A673 (cell line): ENCODE data around the gene FBXL7. TPM values are rescaled to one million over a fixed set of nuclear protein-coding genes. Genes with fewer than 3 reads are reported as not detected.

Experiments used
- Bru-seq: library from RNA; stranded (reverse); fragments of 400-500 nt; gene quantifications from one replicate; lab custom pipeline; 2021; lab: Mats Ljungman, UMichigan
- BruChase-seq, 2 experiments: library from RNA; stranded (reverse); fragments of 400-500 nt; gene quantifications; one replicate each; lab custom pipeline; 2021; lab: Mats Ljungman, UMichigan
- BruUV-seq: library from RNA; stranded (reverse); fragments of 400-500 nt; replicated peaks from 2 replicates; lab custom pipeline; 2021; lab: Mats Ljungman, UMichigan
- CTCF ChIA-PET: fragments of 300-600 bp; sonication (Branson Sonifier 250); formaldehyde crosslinking; loops from one replicate; lab custom pipeline; 2022; ENCODE audit warnings: antibody characterized with exemption; lab: Charles Lee
- POLR2A ChIA-PET: fragments of 300-600 bp; sonication (Branson Sonifier 250); formaldehyde crosslinking; loops from one replicate; lab custom pipeline; 2022; ENCODE audit warnings: antibody characterized with exemption; ENCODE audit not compliant: low non-redundant PET; lab: Charles Lee
- DNase-seq: peaks from one replicate; pipeline ENCODE4 v3.0.0-alpha.2; 2015; ENCODE audit warnings: low spot score
- H3K27ac ChIP-seq: fragments of 200-600 bp; sonication (generic); 2 replicates; pipeline ENCODE4 v1.5.1; 2016; ENCODE audit warnings: mixed run types, low read depth, mild to moderate bottlenecking, mixed read lengths, antibody characterized with exemption, low read length; ENCODE audit not compliant: poor library complexity, severe bottlenecking
- H3K27me3 ChIP-seq: fragments of 200-600 bp; sonication (generic); replicated peaks from 2 replicates; pipeline ENCODE4 v1.6.1; 2017; ENCODE audit warnings: mixed run types, low read depth, mild to moderate bottlenecking, mixed read lengths, antibody characterized with exemption, low read length; ENCODE audit not compliant: insufficient read depth, poor library complexity
- H3K36me3 ChIP-seq: fragments of 200-600 bp; sonication (generic); 2 replicates; pipeline ENCODE4 v1.6.1; 2016; ENCODE audit warnings: mixed run types, mild to moderate bottlenecking, mixed read lengths, antibody characterized with exemption, low read length; ENCODE audit not compliant: insufficient read depth, poor library complexity, severe bottlenecking
- H3K4me1 ChIP-seq: fragments of 200-600 bp; sonication (generic); 2 replicates; pipeline ENCODE4 v1.6.1; 2017; ENCODE audit warnings: mixed run types, mild to moderate bottlenecking, mixed read lengths, antibody characterized with exemption, low read length; ENCODE audit not compliant: insufficient read depth, poor library complexity, severe bottlenecking
- H3K4me3 ChIP-seq: fragments of 200-600 bp; sonication (generic); 2 replicates; pipeline ENCODE4 v1.5.1; 2016; ENCODE audit warnings: low read depth, mixed run types, mild to moderate bottlenecking, mixed read lengths, low read length; ENCODE audit not compliant: poor library complexity, severe bottlenecking
- H3K9me3 ChIP-seq: fragments of 200-600 bp; sonication (generic); 2 replicates; pipeline ENCODE4 v1.6.1; 2016; ENCODE audit warnings: mixed run types, low read depth, mild to moderate bottlenecking, mixed read lengths, antibody characterized with exemption, low read length; ENCODE audit not compliant: poor library complexity, severe bottlenecking
- EZH2 ChIP-seq: fragments of 200-600 bp; sonication (generic); IDR thresholded peaks from 2 replicates; pipeline ENCODE4 v1.6.1; 2017; ENCODE audit warnings: borderline replicate concordance, low read depth, mild to moderate bottlenecking, mixed read lengths, antibody characterized with exemption, low read length; ENCODE audit not compliant: poor library complexity, severe bottlenecking
- intact Hi-C: fragments of 100-400 bp; cut with micrococcal nuclease; formaldehyde crosslinking; loops from one replicate; pipeline ENCODE4 v1.10.0; 2022; ENCODE audit not compliant: unreplicated experiment
- long read RNA-seq: library from polyadenylated mRNA; stranded (forward); transcript quantifications from one replicate; pipeline ENCODE4 v2.0.0, GENCODE V29; 2022
- total RNA-seq: library from RNA; stranded (reverse); gene quantifications from 2 replicates; pipeline ENCODE4 v1.2.3, GENCODE V29; 2021
- TF ChIP-seq, protein P1 (sequence below): fragments of 300-800, 200-600 bp; sonication (generic); conservative IDR thresholded peaks from 2 replicates; pipeline ENCODE4 v1.5.1; 2017; ENCODE audit warnings: low read depth, mild to moderate bottlenecking, antibody characterized with exemption, low read length, moderate library complexity, mixed read lengths

Gene FBXL7
- 5.9 and 6.6 TPM in 2 replicates for total RNA-seq
- percentile 64 among the genes with signal in this experiment for Bru-seq, nascent RNA
- percentile 70 among the genes with signal in this experiment for BruChase-seq, experiment 1, labeled RNA remaining after a 2-hour chase
- percentile 66 among the genes with signal in this experiment for BruChase-seq, experiment 2, labeled RNA remaining after a 6-hour chase
- long read RNA-seq, partial matches to known transcripts: 0 of 1 reads
- long read RNA-seq, other reads (novel, unspliced or antisense): 1 of 1 reads

DNA sequence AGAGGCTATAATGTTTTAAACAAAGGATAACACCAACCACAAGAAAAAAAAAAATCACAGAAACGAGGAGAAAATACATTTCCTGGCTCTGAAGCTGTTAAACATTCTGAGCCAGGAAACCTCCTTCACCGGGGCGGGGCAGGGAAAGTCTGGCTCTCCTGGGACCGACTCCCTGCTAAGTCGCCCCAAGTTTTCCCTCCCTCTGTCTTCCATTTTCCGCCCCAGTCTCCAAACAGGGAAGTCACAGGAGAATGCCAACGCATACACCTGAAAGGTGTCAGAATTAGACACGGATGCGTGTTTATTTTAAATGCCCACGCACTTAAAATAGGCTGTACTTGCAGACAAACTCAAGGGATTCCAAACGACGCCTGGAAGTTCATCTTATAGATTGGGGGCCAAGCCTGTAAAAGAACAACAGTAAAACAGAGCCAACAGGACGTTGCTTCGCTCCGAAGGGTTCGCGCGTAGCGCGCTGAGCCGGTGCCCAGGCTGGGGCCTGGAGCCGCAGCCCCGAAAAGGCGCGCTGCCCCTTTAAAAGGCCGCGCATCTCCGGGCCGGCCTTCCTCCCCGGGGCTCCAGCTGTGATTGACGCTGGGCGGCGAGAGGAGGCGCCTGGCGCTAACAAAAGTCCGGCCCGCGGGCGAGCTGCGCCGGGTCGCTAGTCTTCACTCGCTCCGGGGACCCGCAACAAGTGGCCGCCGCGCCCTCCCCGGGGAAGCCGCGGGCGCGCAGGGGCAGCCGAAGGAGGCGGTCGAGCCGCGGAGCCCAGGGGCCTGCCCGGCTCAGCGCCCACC lies at the start of gene FBXL7:
Gene FBXL7 (plus strand): TSS at position 653 of the 797 bp plus-strand sequence.
- no peak within 1 kb of the TSS for H3K27ac ChIP-seq
- peak; percentile 64 for DNase-seq
- CTCF ChIA-PET: no interaction called here
- peaks cover 15% of the 10 kb centered on the region for H3K27me3 ChIP-seq
- no TSS peak for BruUV-seq
- TF ChIP-seq, protein P1, sequence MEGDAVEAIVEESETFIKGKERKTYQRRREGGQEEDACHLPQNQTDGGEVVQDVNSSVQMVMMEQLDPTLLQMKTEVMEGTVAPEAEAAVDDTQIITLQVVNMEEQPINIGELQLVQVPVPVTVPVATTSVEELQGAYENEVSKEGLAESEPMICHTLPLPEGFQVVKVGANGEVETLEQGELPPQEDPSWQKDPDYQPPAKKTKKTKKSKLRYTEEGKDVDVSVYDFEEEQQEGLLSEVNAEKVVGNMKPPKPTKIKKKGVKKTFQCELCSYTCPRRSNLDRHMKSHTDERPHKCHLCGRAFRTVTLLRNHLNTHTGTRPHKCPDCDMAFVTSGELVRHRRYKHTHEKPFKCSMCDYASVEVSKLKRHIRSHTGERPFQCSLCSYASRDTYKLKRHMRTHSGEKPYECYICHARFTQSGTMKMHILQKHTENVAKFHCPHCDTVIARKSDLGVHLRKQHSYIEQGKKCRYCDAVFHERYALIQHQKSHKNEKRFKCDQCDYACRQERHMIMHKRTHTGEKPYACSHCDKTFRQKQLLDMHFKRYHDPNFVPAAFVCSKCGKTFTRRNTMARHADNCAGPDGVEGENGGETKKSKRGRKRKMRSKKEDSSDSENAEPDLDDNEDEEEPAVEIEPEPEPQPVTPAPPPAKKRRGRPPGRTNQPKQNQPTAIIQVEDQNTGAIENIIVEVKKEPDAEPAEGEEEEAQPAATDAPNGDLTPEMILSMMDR: no peak
- TF ChIP-seq EZH2: peak; percentile 13
- POLR2A ChIA-PET: no interaction called here
- no peaks in the 10 kb centered on the region for H3K4me1 ChIP-seq
- H3K36me3 ChIP-seq: no peaks in the 10 kb centered on the region
- no peaks in the 10 kb centered on the region for H3K9me3 ChIP-seq
- H3K4me3 ChIP-seq: peak within 1 kb of the TSS; percentile 56
- intact Hi-C loops: no loop called here

GRCh38 chr5:15450473-15450872 lies 49.5 kb upstream of the FBXL7 start:
- no TSS peak for BruUV-seq
- POLR2A ChIA-PET: no interaction called here

GRCh38 chr5:15450949-15451348 lies 49.0 kb upstream of the FBXL7 start:
- H3K27me3 ChIP-seq: no peaks in the 10 kb centered on the region
- POLR2A ChIA-PET: no interaction called here
- no peak overlapping the region for H3K27ac ChIP-seq
- BruUV-seq: no TSS peak
- intact Hi-C loops: no loop called here
- H3K9me3 ChIP-seq: peaks cover 3% of the 10 kb centered on the region
- H3K36me3 ChIP-seq: no peaks in the 10 kb centered on the region
- CTCF ChIA-PET: no interaction called here
- no peak for DNase-seq
- TF ChIP-seq, protein P1: no peak
- TF ChIP-seq EZH2: no peak
- no peaks in the 10 kb centered on the region for H3K4me1 ChIP-seq
- no peak overlapping the region for H3K4me3 ChIP-seq

More at GRCh38 chr5:15450473-15450872, 49.5 kb upstream of the FBXL7 start:
- intact Hi-C loops: no loop called here
- H3K36me3 ChIP-seq: no peaks in the 10 kb centered on the region
- no peak overlapping the region for H3K27ac ChIP-seq
- H3K9me3 ChIP-seq: no peaks in the 10 kb centered on the region
- no peak for DNase-seq
- CTCF ChIA-PET: no interaction called here
- no peaks in the 10 kb centered on the region for H3K27me3 ChIP-seq
- no peak overlapping the region for H3K4me3 ChIP-seq
- no peak for TF ChIP-seq EZH2
- TF ChIP-seq, protein P1: no peak
- no peaks in the 10 kb centered on the region for H3K4me1 ChIP-seq
